Stimulated activated effector memory CD8-positive, alpha-beta T cell treated with anti-CD3 and anti-CD28 coated beads, Interleukin-12 subunit alpha, Interleukin-12 subunit beta, amount 100 ng/mL, for 72 hours (primary cell): ENCODE measurements around the gene IDI2.
"Not testable (repeated sequence)": the region's sequence is repeated elsewhere in the genome, so short reads cannot be mapped to it uniquely, and the experiment has no call there.

ENCODE experiments used
- ATAC-seq: fragments of 150-1000 bp; cut with Tn5 transposase; 2 replicates; pipeline ENCODE4 v1.10.0; 2021
- DNase-seq, 2 donors: peaks; one replicate each; pipeline ENCODE4 v3.0.0; 2021 to 2022; ENCODE audit warnings: low spot score in 2 of 2
- H3K27ac Mint-ChIP-seq: one replicate; pipeline ENCODE4 v1.8.0; 2022; ENCODE audit warnings: mild to moderate bottlenecking, mixed read lengths
- H3K36me3 Mint-ChIP-seq: one replicate; pipeline ENCODE4 v1.8.0; 2022; ENCODE audit warnings: mild to moderate bottlenecking, mixed read lengths
- H3K4me1 Mint-ChIP-seq: one replicate; pipeline ENCODE4 v1.8.0; 2022; ENCODE audit warnings: mixed read lengths
- H3K4me3 Mint-ChIP-seq: one replicate; pipeline ENCODE4 v1.8.0; 2022; ENCODE audit warnings: mild to moderate bottlenecking, mixed read lengths
- H3K9me3 Mint-ChIP-seq: one replicate; pipeline ENCODE4 v1.8.0; 2022; ENCODE audit warnings: mixed read lengths

IDI2 gene

GRCh38 chr10:1054684-1055083, 29.0 kb upstream of the IDI2 start:
- DNase-seq (no peak), ATAC-seq (no peak)
- peak overlapping the region; percentile 95 for H3K27ac Mint-ChIP-seq
- H3K4me3 Mint-ChIP-seq, result peak overlapping the region; percentile 95
- H3K9me3 Mint-ChIP-seq, result no peaks in the 10 kb centered on the region
- peaks cover 84% of the 10 kb centered on the region for H3K36me3 Mint-ChIP-seq
- peaks cover 50% of the 10 kb centered on the region for H3K4me1 Mint-ChIP-seq

- H3K4me1 Mint-ChIP-seq, result peaks cover 51% of the 10 kb centered on the region
- H3K27ac Mint-ChIP-seq, result peak overlapping the region; percentile 97
- no peaks in the 10 kb centered on the region for H3K9me3 Mint-ChIP-seq
- no peak for DNase-seq
- peak overlapping the region; percentile 93 for H3K4me3 Mint-ChIP-seq
- ATAC-seq, result no peak
- H3K36me3 Mint-ChIP-seq, result peaks cover 84% of the 10 kb centered on the region
Measured at GRCh38 chr10:1050554-1050953, 24.9 kb upstream of the IDI2 start.

DNA sequence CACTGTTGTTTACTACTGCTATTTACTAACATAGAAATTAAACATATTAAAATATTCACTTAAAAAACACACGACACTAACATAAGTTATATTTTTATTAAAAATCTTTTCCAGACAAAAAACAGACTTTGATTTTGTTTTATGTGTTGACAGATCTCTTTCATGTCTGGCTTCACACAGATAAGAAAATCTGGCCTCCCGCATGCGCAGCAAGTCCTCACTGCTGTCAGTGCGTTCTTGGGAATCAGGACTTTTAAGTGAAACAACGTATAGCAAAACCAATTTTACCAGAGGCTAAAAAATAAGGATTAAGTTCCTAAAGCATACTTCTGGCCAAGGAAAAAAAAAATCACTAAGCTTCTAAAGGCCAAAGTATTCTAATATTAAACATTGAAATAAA, 24.5 kb upstream of the IDI2 start:
- ATAC-seq (no peak), DNase-seq (no peak)
- Mint-ChIP-seq H3K4me1 (peaks cover 51% of the 10 kb centered on the region), H3K9me3 (no peaks in the 10 kb centered on the region), H3K4me3 (peak overlapping the region; percentile 93), H3K27ac (peak overlapping the region; percentile 97), H3K36me3 (peaks cover 87% of the 10 kb centered on the region)

GRCh38 chr10:1049425-1049958, 23.8 kb upstream of the IDI2 start:
- peak overlapping the region; percentile 93 for H3K4me3 Mint-ChIP-seq
- H3K36me3 Mint-ChIP-seq, result peaks cover 88% of the 10 kb centered on the region
- peaks cover 51% of the 10 kb centered on the region for H3K4me1 Mint-ChIP-seq

DNA sequence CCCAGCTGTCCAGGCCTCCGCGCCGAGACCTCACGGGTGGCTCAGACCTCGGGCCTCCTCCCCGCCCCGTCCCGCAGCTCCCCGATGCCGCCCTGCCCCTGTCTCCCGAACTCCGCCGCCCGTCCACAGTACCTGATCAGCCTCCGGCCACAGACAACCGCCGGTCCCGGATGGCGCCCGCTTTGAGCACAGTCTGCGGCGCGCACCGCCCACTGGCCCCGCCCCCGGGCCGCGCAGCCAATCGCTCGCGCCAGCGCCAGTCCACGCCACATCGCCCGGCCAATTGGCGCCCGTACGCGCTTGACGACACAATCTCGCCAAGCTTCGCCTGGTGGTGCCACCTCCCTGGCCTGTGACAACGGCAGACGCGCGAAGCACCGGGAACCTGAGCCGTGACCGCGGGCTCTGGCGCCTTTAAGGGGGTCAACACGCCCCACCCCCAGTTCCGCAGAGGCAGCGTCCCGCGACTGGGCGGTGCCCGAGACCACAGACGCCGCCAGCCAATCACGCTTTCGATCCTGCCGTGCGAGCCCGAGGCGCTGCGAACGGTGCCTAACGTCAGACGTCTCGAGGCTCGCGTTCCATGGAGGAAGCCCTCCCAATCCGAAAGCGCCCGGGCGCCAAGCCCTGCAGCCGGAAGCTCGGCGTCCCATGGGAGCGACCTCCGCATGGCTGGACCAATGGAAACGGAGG, 23.2 kb upstream of the IDI2 start, which contains the start of gene IDI1:
Gene IDI1, minus strand, starts transcription at position 388 of the 693 bp plus-strand sequence. Its CDS starts 116 bp downstream, at position 272.
- H3K4me1 Mint-ChIP-seq, result peaks cover 51% of the 10 kb centered on the region
- H3K9me3 Mint-ChIP-seq, result no peaks in the 10 kb centered on the region
- H3K4me3 Mint-ChIP-seq, result peak within 1 kb of the TSS; percentile 93
- peak; percentile 93 to 98 for DNase-seq
- peaks cover 88% of the 10 kb centered on the region for H3K36me3 Mint-ChIP-seq
- H3K27ac Mint-ChIP-seq, result peak within 1 kb of the TSS; percentile 97
- ATAC-seq, result peak; percentile 91

More at GRCh38 chr10:1049425-1049958, 23.8 kb upstream of the IDI2 start:
- peak overlapping the region; percentile 97 for H3K27ac Mint-ChIP-seq
- no peak for DNase-seq
- no peaks in the 10 kb centered on the region for H3K9me3 Mint-ChIP-seq
- ATAC-seq, result no peak

DNA sequence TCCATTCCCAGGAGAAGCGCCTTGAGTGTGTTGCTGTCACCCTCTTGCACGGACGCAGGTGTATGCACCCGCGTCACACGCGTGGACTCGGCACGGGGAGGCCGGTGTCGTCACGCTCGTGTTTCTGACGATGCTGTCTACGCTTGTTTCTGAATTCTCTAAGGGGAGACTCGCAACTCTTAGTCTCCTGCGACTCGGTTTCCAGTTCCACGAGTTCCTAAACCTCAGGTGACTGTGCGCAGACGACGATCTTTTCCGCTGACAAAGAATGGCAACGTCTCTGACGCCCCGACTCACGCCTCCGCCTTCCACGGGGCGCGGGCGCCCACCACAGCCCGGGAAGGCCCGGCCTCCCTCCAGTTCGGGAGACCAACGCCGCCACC, 22.7 kb upstream of the IDI2 start:
- Mint-ChIP-seq H3K36me3 (peaks cover 88% of the 10 kb centered on the region), H3K4me3 (peak overlapping the region; percentile 93), H3K4me1 (peaks cover 51% of the 10 kb centered on the region), H3K9me3 (no peaks in the 10 kb centered on the region), H3K27ac (peak overlapping the region; percentile 97)
- no peak for DNase-seq
- peak; percentile 49 for ATAC-seq

DNA sequence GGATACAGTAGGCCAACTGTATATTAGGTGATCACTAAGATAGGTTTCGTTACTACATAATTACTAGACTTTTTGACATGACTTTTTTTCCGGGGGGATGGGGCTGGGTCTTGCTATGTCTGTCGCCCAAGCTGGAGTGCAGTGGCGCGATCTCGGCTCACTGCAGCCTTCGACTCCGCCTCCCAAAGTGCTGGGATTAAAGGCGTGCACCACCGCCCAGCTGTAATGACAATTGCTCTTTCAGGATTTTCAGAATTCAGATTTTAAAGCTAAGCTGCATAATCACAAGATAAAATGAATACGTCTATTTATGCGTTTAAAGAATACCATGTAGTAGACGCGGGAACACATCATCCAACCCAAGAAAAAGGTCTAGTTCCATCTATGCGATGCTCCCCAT, 22.3 kb upstream of the IDI2 start:
- Mint-ChIP-seq H3K4me1 (peaks cover 50% of the 10 kb centered on the region), H3K9me3 (no peaks in the 10 kb centered on the region), H3K27ac (peak overlapping the region; percentile 97), H3K36me3 (peaks cover 88% of the 10 kb centered on the region), H3K4me3 (peak overlapping the region; percentile 93)
- ATAC-seq (no peak), DNase-seq (no peak)

DNA sequence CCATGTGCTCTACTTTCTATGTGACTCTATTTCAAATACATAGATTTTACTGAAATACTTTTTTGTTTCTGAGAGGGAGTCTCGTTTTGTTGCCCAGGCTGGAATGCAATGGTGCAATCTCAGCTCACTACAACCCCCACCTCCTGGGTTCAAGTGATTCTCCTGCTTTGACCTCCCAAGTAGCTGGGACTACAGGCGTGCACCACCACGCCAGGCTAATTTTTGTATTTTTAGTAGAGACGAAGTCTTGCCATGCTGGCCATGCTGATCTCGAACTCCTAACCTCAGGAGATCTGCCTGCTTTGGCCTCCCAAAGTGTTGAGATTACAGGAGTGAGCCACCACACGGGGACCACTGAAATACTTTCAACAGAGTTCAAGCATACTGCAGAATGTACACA, 19.8 kb upstream of the IDI2 start:
- DNase-seq (no peak), ATAC-seq (no peak)
- peaks cover 88% of the 10 kb centered on the region for H3K36me3 Mint-ChIP-seq
- H3K9me3 Mint-ChIP-seq, result no peaks in the 10 kb centered on the region
- peak overlapping the region; percentile 70 for H3K4me3 Mint-ChIP-seq
- H3K27ac Mint-ChIP-seq, result peak overlapping the region; percentile 93
- H3K4me1 Mint-ChIP-seq, result peaks cover 41% of the 10 kb centered on the region

DNA sequence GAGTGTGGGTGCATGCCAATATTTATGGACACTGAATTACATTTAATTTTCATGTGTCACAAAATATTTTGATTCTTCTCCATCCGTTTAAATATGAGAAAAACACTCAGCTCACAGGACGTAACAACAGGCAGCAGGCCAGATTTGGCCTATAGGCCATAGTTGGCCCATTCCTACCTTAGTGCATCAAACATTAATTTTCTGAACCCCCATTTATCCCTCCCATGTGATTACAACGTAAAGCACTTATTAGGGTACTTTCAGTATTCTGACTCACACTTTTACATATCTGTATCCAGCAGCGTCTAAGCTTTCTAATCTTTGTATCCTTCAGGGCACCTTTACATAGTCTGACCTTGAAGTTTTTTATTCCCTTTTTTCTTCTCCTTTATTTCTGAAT, 19.3 kb upstream of the IDI2 start:
- H3K36me3 Mint-ChIP-seq, result peaks cover 90% of the 10 kb centered on the region
- ATAC-seq, result no peak
- H3K4me3 Mint-ChIP-seq, result peak overlapping the region; percentile 70
- H3K9me3 Mint-ChIP-seq, result no peaks in the 10 kb centered on the region
- peak overlapping the region; percentile 93 for H3K27ac Mint-ChIP-seq
- H3K4me1 Mint-ChIP-seq, result peaks cover 45% of the 10 kb centered on the region
- no peak for DNase-seq

GRCh38 chr10:1044146-1044545, 18.5 kb upstream of the IDI2 start:
- peak overlapping the region; percentile 93 for H3K27ac Mint-ChIP-seq
- H3K4me3 Mint-ChIP-seq, result peak overlapping the region; percentile 70
- H3K36me3 Mint-ChIP-seq, result peaks cover 90% of the 10 kb centered on the region
- H3K9me3 Mint-ChIP-seq, result no peaks in the 10 kb centered on the region
- DNase-seq, result no peak
- peaks cover 46% of the 10 kb centered on the region for H3K4me1 Mint-ChIP-seq
- ATAC-seq, result no peak

- Mint-ChIP-seq H3K36me3 (peaks cover 86% of the 10 kb centered on the region), H3K4me3 (peak overlapping the region; percentile 70), H3K27ac (peak overlapping the region; percentile 93), H3K4me1 (peaks cover 46% of the 10 kb centered on the region), H3K9me3 (no peaks in the 10 kb centered on the region)
- ATAC-seq, result peak; percentile 55
- DNase-seq, result peak in 1 of 2 donors; percentile 62
Measured at GRCh38 chr10:1043532-1043995, 17.9 kb upstream of the IDI2 start.

DNA sequence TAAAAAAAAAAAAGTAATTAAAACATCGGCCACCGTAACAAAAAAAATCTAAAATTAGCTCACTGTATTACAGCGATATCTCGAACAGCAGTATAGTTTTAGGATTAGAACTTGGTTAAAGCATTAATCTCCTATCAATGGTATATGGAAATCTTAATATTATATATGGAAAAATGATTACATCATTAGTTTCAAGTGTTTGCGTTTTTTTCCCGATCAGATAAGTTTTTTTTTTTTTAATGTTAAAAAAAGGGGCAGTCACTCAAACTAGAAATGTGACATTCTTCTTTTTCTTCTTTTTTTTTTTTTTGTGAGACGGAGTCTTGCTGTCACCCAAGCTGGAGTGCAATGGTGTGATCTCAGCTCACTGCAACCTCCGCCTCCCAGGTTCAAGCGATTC, 15.9 kb upstream of the IDI2 start:
- Mint-ChIP-seq H3K9me3 (no peaks in the 10 kb centered on the region), H3K36me3 (peaks cover 85% of the 10 kb centered on the region), H3K4me3 (no peak overlapping the region), H3K4me1 (peaks cover 41% of the 10 kb centered on the region), H3K27ac (no peak overlapping the region)
- DNase-seq (no peak), ATAC-seq (no peak)

DNA sequence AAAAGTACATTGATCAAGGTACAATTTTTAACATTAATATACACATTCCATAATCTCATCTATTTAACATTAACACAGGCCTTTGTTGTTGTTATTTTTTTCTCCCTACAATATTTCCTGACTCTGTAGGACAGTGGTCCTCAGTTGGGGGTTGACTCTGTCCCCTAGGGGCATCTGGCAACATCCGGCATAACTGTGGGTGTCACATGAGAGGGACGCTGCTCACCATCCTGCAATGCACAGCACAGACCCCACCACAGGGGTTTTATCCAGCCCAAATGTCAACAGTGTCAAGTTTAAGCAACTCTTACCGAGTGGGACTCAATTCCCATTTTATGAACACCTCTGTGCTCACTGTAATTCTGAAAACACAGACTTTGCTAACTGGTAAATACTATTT, 14.5 kb upstream of the IDI2 start:
- DNase-seq (no peak), ATAC-seq (no peak)
- peaks cover 44% of the 10 kb centered on the region for H3K4me1 Mint-ChIP-seq
- H3K27ac Mint-ChIP-seq, result no peak overlapping the region
- no peak overlapping the region for H3K4me3 Mint-ChIP-seq
- H3K36me3 Mint-ChIP-seq, result peaks cover 81% of the 10 kb centered on the region
- H3K9me3 Mint-ChIP-seq, result no peaks in the 10 kb centered on the region

GRCh38 chr10:1038769-1039168, 13.1 kb upstream of the IDI2 start:
- H3K27ac Mint-ChIP-seq, H3K4me3 Mint-ChIP-seq, H3K9me3 Mint-ChIP-seq, DNase-seq, ATAC-seq: not testable (repeated sequence)
- Mint-ChIP-seq H3K4me1 (peaks cover 31% of the 10 kb centered on the region), H3K36me3 (peaks cover 67% of the 10 kb centered on the region)

- Mint-ChIP-seq H3K9me3 (no peaks in the 10 kb centered on the region), H3K36me3 (peaks cover 50% of the 10 kb centered on the region), H3K27ac (peak overlapping the region; percentile 10), H3K4me3 (no peak overlapping the region), H3K4me1 (peaks cover 23% of the 10 kb centered on the region)
- DNase-seq (no peak), ATAC-seq (no peak)
Measured at GRCh38 chr10:1037098-1037497, 11.4 kb upstream of the IDI2 start.

DNA sequence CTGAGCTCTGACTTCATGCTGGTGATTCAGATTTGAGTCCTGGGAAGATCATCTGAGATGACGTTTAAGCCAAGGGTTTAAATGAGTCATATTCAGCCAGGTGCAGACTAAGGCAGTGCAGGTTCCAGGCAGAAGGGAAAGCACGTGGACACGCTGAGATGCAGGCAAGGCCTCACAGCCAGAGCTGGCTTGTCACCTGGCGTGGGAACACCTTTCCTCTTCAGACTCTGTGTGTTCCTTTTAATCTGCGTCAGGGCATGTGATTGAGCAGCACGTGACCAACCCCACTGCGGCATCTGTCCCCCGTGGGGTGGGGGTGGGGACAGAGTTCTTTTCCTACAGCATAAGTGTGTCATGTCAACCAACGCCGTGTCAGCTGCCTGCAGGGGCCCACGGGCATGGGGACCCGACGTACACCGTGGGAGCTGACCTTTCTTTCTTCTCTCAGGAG, 10.7 kb upstream of the IDI2 start:
- peak overlapping the region; percentile 10 for H3K27ac Mint-ChIP-seq
- no peak overlapping the region for H3K4me3 Mint-ChIP-seq
- DNase-seq, result no peak
- peaks cover 23% of the 10 kb centered on the region for H3K4me1 Mint-ChIP-seq
- H3K9me3 Mint-ChIP-seq, result no peaks in the 10 kb centered on the region
- peak; percentile 94 for ATAC-seq
- H3K36me3 Mint-ChIP-seq, result peaks cover 43% of the 10 kb centered on the region
